Fibroblast of pulmonary artery (primary cell): Measurements from ENCODE around the gene ITPA.

Experiments
- DNase-seq: peaks from one replicate; pipeline ENCODE4 v3.0.0-alpha.2; 2010; ENCODE audit warnings: low read depth
- H3K4me3 ChIP-seq: replicated peaks from 2 replicates; pipeline ENCODE4 v1.5.1; 2011; ENCODE audit warnings: low read depth, mild to moderate bottlenecking, control low read depth, low read length, moderate library complexity
- TF ChIP-seq, protein P1 (sequence below): IDR thresholded peaks from 2 replicates; pipeline ENCODE4 v1.5.1; 2011; ENCODE audit warnings: mild to moderate bottlenecking, control low read depth, low read length, inconsistent platforms; ENCODE audit errors: missing control alignments

ITPA gene

GRCh38 chr20:3273371-3273770, 64.1 kb downstream of the ITPA start:
- H3K4me3 ChIP-seq: no peak overlapping the region
- no peak for DNase-seq
- TF ChIP-seq, protein P1, sequence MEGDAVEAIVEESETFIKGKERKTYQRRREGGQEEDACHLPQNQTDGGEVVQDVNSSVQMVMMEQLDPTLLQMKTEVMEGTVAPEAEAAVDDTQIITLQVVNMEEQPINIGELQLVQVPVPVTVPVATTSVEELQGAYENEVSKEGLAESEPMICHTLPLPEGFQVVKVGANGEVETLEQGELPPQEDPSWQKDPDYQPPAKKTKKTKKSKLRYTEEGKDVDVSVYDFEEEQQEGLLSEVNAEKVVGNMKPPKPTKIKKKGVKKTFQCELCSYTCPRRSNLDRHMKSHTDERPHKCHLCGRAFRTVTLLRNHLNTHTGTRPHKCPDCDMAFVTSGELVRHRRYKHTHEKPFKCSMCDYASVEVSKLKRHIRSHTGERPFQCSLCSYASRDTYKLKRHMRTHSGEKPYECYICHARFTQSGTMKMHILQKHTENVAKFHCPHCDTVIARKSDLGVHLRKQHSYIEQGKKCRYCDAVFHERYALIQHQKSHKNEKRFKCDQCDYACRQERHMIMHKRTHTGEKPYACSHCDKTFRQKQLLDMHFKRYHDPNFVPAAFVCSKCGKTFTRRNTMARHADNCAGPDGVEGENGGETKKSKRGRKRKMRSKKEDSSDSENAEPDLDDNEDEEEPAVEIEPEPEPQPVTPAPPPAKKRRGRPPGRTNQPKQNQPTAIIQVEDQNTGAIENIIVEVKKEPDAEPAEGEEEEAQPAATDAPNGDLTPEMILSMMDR: no peak
